Measurements from ENCODE around the gene RNF208. TPM values are rescaled to one million over a fixed set of nuclear protein-coding genes. Genes with fewer than 3 reads are reported as not detected.

The RNF208 gene
- total and polyA plus RNA-seq, 9 of the 15 experiments (the other 6 are each of a cell fraction or from before 2014, with no cell fraction given): 0.15 to 6.9 (median 0.50) TPM; not detected in 2

DNA sequence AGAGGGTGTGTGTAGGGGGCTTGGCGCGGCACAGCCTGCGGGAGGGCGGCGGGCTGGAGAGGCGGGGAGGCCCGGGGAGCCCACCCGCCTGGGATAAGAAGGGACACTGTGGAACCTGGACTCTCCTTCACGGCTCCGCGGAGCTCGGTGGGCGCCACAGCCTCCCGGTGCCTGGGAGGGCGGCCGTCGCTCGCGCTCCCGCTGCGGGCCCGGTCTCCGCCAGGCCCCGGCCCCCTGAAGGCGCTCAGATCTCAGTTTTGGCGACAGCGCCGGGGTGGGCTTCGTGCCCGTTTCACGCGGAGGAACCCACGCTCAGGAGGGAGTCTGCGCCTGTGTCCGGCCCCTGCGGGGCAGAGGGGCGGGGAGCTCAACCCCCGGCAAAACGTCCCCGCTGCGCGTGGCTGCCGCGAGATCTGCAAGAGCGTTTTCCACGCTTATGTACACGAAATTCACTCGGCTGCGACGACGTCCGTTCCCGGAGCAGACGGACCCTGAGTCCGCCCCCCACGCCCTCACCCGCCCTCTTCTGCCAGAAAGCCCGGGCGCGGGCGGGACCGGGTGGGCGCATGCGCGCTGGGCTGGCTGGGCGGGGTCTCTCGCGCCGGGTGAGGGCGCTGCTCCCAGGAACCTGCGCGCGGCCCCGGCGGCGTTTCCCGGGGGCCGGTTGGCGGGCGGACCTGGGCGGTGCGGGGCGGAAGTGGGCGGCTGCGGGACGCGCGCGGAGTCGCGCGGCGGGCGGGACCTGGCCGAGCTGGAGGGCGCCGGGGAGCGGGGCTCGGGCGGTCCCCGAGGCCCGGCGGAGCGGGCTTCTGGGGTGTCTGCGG lies 32.8 kb upstream of the RNF208 start, which contains the start of gene NELFB (continued):
- TF ChIP-seq MCM3 (IDR thresholded peaks at IDR 0.05): no peak
- TF ChIP-seq BDP1 (IDR thresholded peaks at IDR 0.05; ENCODE audit: insufficient read depth, insufficient read length): no peak
- no peak for TF ChIP-seq KAT2B (IDR thresholded peaks at IDR 0.05; ENCODE audit: low read depth, low read length)
- peak; percentile 93 for TF ChIP-seq HCFC1 (IDR thresholded peaks at IDR 0.05; ENCODE audit: low read depth, low read length)
- TF ChIP-seq MAFK (IDR thresholded peaks at IDR 0.05; ENCODE audit: low read length): no peak
- no peak for TF ChIP-seq ZBTB17 (CRISPR knock-in tag; IDR thresholded peaks at IDR 0.05)
- TF ChIP-seq, protein P1, sequence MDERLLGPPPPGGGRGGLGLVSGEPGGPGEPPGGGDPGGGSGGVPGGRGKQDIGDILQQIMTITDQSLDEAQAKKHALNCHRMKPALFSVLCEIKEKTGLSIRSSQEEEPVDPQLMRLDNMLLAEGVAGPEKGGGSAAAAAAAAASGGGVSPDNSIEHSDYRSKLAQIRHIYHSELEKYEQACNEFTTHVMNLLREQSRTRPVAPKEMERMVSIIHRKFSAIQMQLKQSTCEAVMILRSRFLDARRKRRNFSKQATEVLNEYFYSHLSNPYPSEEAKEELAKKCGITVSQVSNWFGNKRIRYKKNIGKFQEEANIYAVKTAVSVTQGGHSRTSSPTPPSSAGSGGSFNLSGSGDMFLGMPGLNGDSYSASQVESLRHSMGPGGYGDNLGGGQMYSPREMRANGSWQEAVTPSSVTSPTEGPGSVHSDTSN (CRISPR knock-in tag; IDR thresholded peaks at IDR 0.05; ENCODE audit: low read depth): no peak
- TF ChIP-seq, protein P1 (tag; conservative IDR thresholded peaks at IDR 0.05; ENCODE audit: low read depth): no peak
- TF ChIP-seq BRF1 (IDR thresholded peaks at IDR 0.05; ENCODE audit: borderline replicate concordance, extremely low read depth, insufficient read length): no peak
- no peak for TF ChIP-seq TSC22D4 (tag; IDR thresholded peaks at IDR 0.05)
- TF ChIP-seq NR2C1 (IDR thresholded peaks at IDR 0.05): no peak
- TF ChIP-seq NR2C1 (tag; IDR thresholded peaks at IDR 0.05): no peak
- no peak for TF ChIP-seq ZNF354B (CRISPR knock-in tag; IDR thresholded peaks at IDR 0.05)
- no peak for TF ChIP-seq STAG1 (CRISPR knock-in tag; IDR thresholded peaks at IDR 0.05; ENCODE audit: borderline replicate concordance)
- TF ChIP-seq ZC3H4 (CRISPR knock-in tag; IDR thresholded peaks at IDR 0.05; ENCODE audit: borderline replicate concordance): no peak
- TF ChIP-seq MCM7 (IDR thresholded peaks at IDR 0.05): no peak
- peak; percentile 56; the same call in 1 of the 2 replicates for TF ChIP-seq GTF2E2 (tag; IDR thresholded peaks at IDR 0.05)
- no peak for TF ChIP-seq CAMTA2 (CRISPR knock-in tag; conservative IDR thresholded peaks at IDR 0.05)
- TF ChIP-seq PTTG1 (tag; IDR thresholded peaks at IDR 0.05; ENCODE audit: low read depth): no peak
- no peak for TF ChIP-seq HSF4 (CRISPR knock-in tag; IDR thresholded peaks at IDR 0.05; ENCODE audit: borderline replicate concordance)
- peak; percentile 85; the same call in 1 of the 2 replicates for TF ChIP-seq KLF13 (tag; IDR thresholded peaks at IDR 0.05; ENCODE audit: borderline replicate concordance, low read depth)
- TF ChIP-seq XRCC5 (IDR thresholded peaks at IDR 0.05; ENCODE audit: low read depth, low read length): no peak
- no peak for TF ChIP-seq LEF1 (IDR thresholded peaks at IDR 0.05)
- TF ChIP-seq ZNF146 (CRISPR knock-in tag; IDR thresholded peaks at IDR 0.05; ENCODE audit: unreplicated experiment): no peak
- TF ChIP-seq KDM4B (IDR thresholded peaks at IDR 0.05; ENCODE audit: borderline replicate concordance in 2 of 2, low read depth in 1 of 2): no peak
- TF ChIP-seq, protein P2, sequence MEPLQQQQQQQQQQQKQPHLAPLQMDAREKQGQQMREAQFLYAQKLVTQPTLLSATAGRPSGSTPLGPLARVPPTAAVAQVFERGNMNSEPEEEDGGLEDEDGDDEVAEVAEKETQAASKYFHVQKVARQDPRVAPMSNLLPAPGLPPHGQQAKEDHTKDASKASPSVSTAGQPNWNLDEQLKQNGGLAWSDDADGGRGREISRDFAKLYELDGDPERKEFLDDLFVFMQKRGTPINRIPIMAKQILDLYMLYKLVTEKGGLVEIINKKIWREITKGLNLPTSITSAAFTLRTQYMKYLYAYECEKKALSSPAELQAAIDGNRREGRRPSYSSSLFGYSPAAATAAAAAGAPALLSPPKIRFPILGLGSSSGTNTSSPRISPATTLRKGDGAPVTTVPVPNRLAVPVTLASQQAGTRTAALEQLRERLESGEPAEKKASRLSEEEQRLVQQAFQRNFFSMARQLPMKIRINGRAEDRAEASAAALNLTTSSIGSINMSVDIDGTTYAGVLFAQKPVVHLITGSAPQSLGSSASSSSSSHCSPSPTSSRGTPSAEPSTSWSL (CRISPR knock-in tag; IDR thresholded peaks at IDR 0.05; ENCODE audit: borderline replicate concordance): no peak

All from K562 (cell line).